T-cell (primary cell): ENCODE results near the gene DLEC1. TPM values are rescaled to one million over a fixed set of nuclear protein-coding genes. Genes with fewer than 3 reads are reported as not detected.
"Not testable (repeated sequence)": the region's sequence is repeated elsewhere in the genome, so short reads cannot be mapped to it uniquely, and the experiment has no call there.

ENCODE experiments used
- ATAC-seq, 4 experiments: fragments of 200-7000 bp in 3 of 4; fragments of 150-1000 bp in 1 of 4; cut with Tn5 transposase; replicated peaks in 1 of 4; 1 replicate in 3 of 4; 2 replicates in 1 of 4; pipeline ENCODE4 v1.10.0; 2021; ENCODE audit warnings: moderate library complexity in 3 of 4, mild to moderate bottlenecking in 2 of 4, moderate number of reproducible peaks in 1 of 4
- CTCF ChIA-PET, 2 donors: fragments of 300-600 bp; sonication (Branson Sonifier 250); formaldehyde crosslinking; loops; one replicate each; lab custom pipeline; 2022; ENCODE audit warnings: antibody characterized with exemption in 2 of 2; lab: Charles Lee
- POLR2A ChIA-PET, 2 donors: fragments of 300-600 bp; sonication (Branson Sonifier 250); formaldehyde crosslinking; loops; one replicate each; lab custom pipeline; 2022; ENCODE audit warnings: antibody characterized with exemption in 2 of 2; lab: Charles Lee
- DNase-seq, 35 experiments: peaks; one replicate each; pipeline versions ENCODE4 v3.0.0 to v3.0.0-alpha.2; 2013 to 2023
- H3K27ac ChIP-seq: one replicate; pipeline ENCODE4 v1.5.1; 2013; ENCODE audit warnings: low read length
- H3K27me3 ChIP-seq, 2 experiments: replicated peaks in 1 of 2; 1 replicate in 1 of 2; 2 replicates in 1 of 2; pipeline versions ENCODE4 v1.6.1 to v1.7.0; 2013; ENCODE audit warnings: low read length in 1 of 2, mixed read lengths in 1 of 2; ENCODE audit not compliant: control insufficient read depth in 2 of 2, insufficient read depth in 2 of 2; ENCODE audit errors: extremely low read depth in 1 of 2
- H3K36me3 ChIP-seq, 2 donors: 1 replicate in 1 of 2; 2 replicates in 1 of 2; pipeline versions ENCODE4 v1.6.1 to v1.7.0; 2013; ENCODE audit warnings: low read length in 1 of 2; ENCODE audit not compliant: control insufficient read depth in 2 of 2, insufficient read depth in 1 of 2; ENCODE audit errors: extremely low read depth in 1 of 2
- H3K4me1 ChIP-seq, 2 experiments: 1 replicate in 1 of 2; 2 replicates in 1 of 2; pipeline versions ENCODE4 v1.6.1 to v1.7.0; 2013; ENCODE audit warnings: low read length in 2 of 2, mixed read lengths in 1 of 2; ENCODE audit not compliant: insufficient read depth in 2 of 2, control insufficient read depth in 1 of 2; ENCODE audit errors: extremely low read depth in 1 of 2
- H3K4me3 ChIP-seq, 2 donors: 1 replicate in 1 of 2; 2 replicates in 1 of 2; pipeline versions ENCODE4 v1.5.1 to v1.7.0; 2013; ENCODE audit warnings: mild to moderate bottlenecking in 2 of 2, low read length in 1 of 2, moderate library complexity in 1 of 2; ENCODE audit not compliant: control insufficient read depth in 1 of 2; ENCODE audit errors: extremely low read depth in 1 of 2
- H3K9me3 ChIP-seq: 2 replicates; pipeline ENCODE4 v1.7.0; 2013
- H3K27ac Mint-ChIP-seq, 2 donors: one replicate each; pipeline ENCODE4 v1.8.0; 2020 to 2021; ENCODE audit warnings: mild to moderate bottlenecking in 2 of 2, mixed read lengths in 2 of 2
- H3K27me3 Mint-ChIP-seq, 2 donors: one replicate each; pipeline ENCODE4 v1.8.0; 2021 to 2022; ENCODE audit warnings: mixed read lengths in 2 of 2
- H3K36me3 Mint-ChIP-seq: one replicate; pipeline ENCODE4 v1.8.0; 2021; ENCODE audit warnings: mixed read lengths
- H3K4me1 Mint-ChIP-seq, 3 donors: one replicate each; pipeline ENCODE4 v1.8.0; 2020 to 2022; ENCODE audit warnings: mixed read lengths in 3 of 3, mild to moderate bottlenecking in 1 of 3
- H3K4me3 Mint-ChIP-seq, 3 donors: one replicate each; pipeline ENCODE4 v1.8.0; 2020 to 2022; ENCODE audit warnings: mild to moderate bottlenecking in 3 of 3, mixed read lengths in 3 of 3, moderate library complexity in 3 of 3
- H3K9me3 Mint-ChIP-seq, 3 donors: one replicate each; pipeline ENCODE4 v1.8.0; 2020 to 2022; ENCODE audit warnings: mixed read lengths in 3 of 3
- WGBS: methylation state at CpG from one replicate; pipeline ENCODE4 v1.1.5; 2013; ENCODE audit warnings: missing lambda C conversion rate; ENCODE audit not compliant: insufficient coverage; 5-methylcytosine and 5-hydroxymethylcytosine counted together
- total RNA-seq, 35 experiments: library from RNA in 6 of 35; stranded (reverse) in 6 of 35; fragments of 120-200 nt in 1 of 35; gene quantifications; one replicate each; pipeline versions ENCODE4 v1.2.1 to v1.2.4 and lab custom pipeline; 2013 to 2026

Gene DLEC1
- total RNA-seq, 5 donors from 2014 or later (not counting 1 experiment from before 2014, with no cell fraction given): 4.7 to 21.7 (median 17.8) TPM

- H3K27ac ChIP-seq: no peak overlapping the region
- no peak overlapping the region for H3K4me3 ChIP-seq
- H3K36me3 Mint-ChIP-seq: no peaks in the 10 kb centered on the region
- H3K4me3 Mint-ChIP-seq: peak overlapping the region; percentile 48 to 82 (median 67)
- ChIA-PET CTCF (no interaction called here), POLR2A (no interaction called here)
- H3K36me3 ChIP-seq: no peaks in the 10 kb centered on the region
- H3K9me3 ChIP-seq: no peaks in the 10 kb centered on the region
- DNase-seq: peak in 13 of 35 experiments; percentile 18 to 58 (median 31)
- peaks cover 29 to 39% (median 29%) of the 10 kb centered on the region in 3 donors for H3K4me1 Mint-ChIP-seq
- no peaks in the 10 kb centered on the region for H3K9me3 Mint-ChIP-seq
- peaks cover 0 to 33% of the 10 kb centered on the region in 2 experiments for H3K4me1 ChIP-seq
- H3K27me3 ChIP-seq: peaks cover 0 to 24% of the 10 kb centered on the region in 2 experiments
- peaks cover 6 to 11% of the 10 kb centered on the region in 2 donors for H3K27me3 Mint-ChIP-seq
- ATAC-seq: peak; percentile 70 to 91 (median 84)
- peak overlapping the region; percentile 84 to 94 for H3K27ac Mint-ChIP-seq
- WGBS: 61% methylated on average over 2 of the region's 9 CpGs
Observed at GRCh38 chr3:38031022-38031994, 7.7 kb upstream of the DLEC1 start.

DNA sequence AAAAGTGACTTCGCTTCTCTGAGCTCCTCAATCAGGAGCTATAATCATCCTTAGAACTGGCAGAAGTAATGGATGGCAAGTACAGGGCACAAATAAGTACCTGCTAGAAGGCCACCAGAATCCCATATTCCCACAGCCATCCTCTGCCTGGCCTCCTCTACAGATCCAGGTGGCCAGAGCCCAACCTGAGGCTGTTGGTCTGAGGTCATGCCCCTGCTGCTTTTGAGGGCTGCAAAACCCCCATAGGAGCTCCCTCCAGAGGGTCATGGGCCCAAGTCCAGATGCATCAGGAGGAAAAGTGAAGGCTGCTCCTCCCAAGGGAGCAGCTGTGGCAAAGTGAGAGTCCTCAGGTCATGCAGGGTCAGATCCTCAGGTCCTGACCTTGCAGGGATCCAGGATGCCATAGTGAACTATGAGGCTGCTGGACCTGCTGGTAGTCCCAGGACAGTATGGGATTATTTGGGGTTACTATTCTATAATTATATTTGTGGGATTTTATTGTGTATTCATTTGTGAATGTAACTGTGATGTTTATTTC, 6.6 kb upstream of the DLEC1 start:
- Histone ChIP-seq H3K27me3 (peaks cover 0 to 24% of the 10 kb centered on the region in 2 experiments), H3K4me1 (peaks cover 0 to 39% of the 10 kb centered on the region in 2 experiments), H3K36me3 (no peaks in the 10 kb centered on the region), H3K9me3 (no peaks in the 10 kb centered on the region), H3K4me3 (no peak overlapping the region), H3K27ac (no peak overlapping the region)
- H3K9me3 Mint-ChIP-seq: no peaks in the 10 kb centered on the region
- peaks cover 6 to 11% of the 10 kb centered on the region in 2 donors for H3K27me3 Mint-ChIP-seq
- no peak overlapping the region for H3K4me3 Mint-ChIP-seq
- DNase-seq (no peak), ATAC-seq (no peak)
- H3K4me1 Mint-ChIP-seq: peaks cover 29 to 47% (median 31%) of the 10 kb centered on the region in 3 donors
- WGBS: 100% methylated on average over 1 of the region's 1 CpG
- POLR2A ChIA-PET: no interaction called here
- no peak overlapping the region for H3K27ac Mint-ChIP-seq
- CTCF ChIA-PET: no interaction called here
- H3K36me3 Mint-ChIP-seq: no peaks in the 10 kb centered on the region

GRCh38 chr3:38033586-38033985, 5.4 kb upstream of the DLEC1 start:
- H3K36me3 ChIP-seq, H3K9me3 Mint-ChIP-seq, CTCF ChIA-PET, H3K27ac ChIP-seq, H3K4me3 Mint-ChIP-seq, H3K9me3 ChIP-seq, ATAC-seq, POLR2A ChIA-PET, DNase-seq, H3K4me3 ChIP-seq, H3K36me3 Mint-ChIP-seq: not testable (repeated sequence)
- H3K27ac Mint-ChIP-seq: peak overlapping the region in 1 of 2 donors; percentile 12
- H3K27me3 Mint-ChIP-seq: peaks cover 6 to 11% of the 10 kb centered on the region in 2 donors
- peaks cover 0 to 22% of the 10 kb centered on the region in 2 experiments for H3K27me3 ChIP-seq
- 94% methylated on average over 3 of the region's 7 CpGs for WGBS
- H3K4me1 Mint-ChIP-seq: peaks cover 31 to 47% (median 32%) of the 10 kb centered on the region in 3 donors
- peaks cover 4 to 49% of the 10 kb centered on the region in 2 experiments for H3K4me1 ChIP-seq

DNA sequence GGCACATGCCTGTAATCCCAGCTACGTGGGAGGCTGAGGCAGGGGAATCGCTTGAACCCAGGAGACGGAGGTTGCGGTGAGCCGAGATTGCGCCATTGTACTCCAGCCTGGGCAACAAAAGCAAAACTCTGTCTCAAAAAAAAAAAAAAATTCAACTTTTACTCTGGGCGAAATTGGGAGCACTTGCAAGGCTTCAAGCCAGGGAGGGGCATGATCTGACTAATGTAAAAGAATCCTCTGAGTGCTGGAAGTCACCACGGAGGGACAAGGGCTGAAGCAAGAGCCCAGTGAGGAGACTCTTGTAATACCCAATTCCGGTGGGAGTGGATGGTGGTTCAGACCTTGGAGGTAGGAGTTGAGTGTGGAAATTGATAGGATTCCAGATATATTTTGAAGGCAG, 4.7 kb upstream of the DLEC1 start:
- Histone ChIP-seq H3K4me1 (peaks cover 6 to 49% of the 10 kb centered on the region in 2 experiments), H3K27me3 (peaks cover 0 to 16% of the 10 kb centered on the region in 2 experiments)
- DNase-seq, H3K9me3 ChIP-seq, H3K36me3 Mint-ChIP-seq, ATAC-seq, POLR2A ChIA-PET, H3K36me3 ChIP-seq, H3K4me3 ChIP-seq, H3K9me3 Mint-ChIP-seq, H3K27ac ChIP-seq, H3K4me3 Mint-ChIP-seq: not testable (repeated sequence)
- 86% methylated on average over 5 of the region's 9 CpGs for WGBS
- Mint-ChIP-seq H3K4me1 (peaks cover 37 to 52% (median 37%) of the 10 kb centered on the region in 3 donors), H3K27me3 (peaks cover 6 to 11% of the 10 kb centered on the region in 2 donors), H3K27ac (peak overlapping the region in 1 of 2 donors; percentile 3)
- CTCF ChIA-PET: interaction anchor here in 1 of 2 donors (0.7 kb wide), 1 partner anchor 65 kb away, joined by 3 read pairs; no protein-coding TSS in a partner anchor

- no peak for ATAC-seq
- no peak for DNase-seq
- Mint-ChIP-seq H3K4me3 (no peak overlapping the region), H3K27ac (peak overlapping the region; percentile 65 to 97), H3K4me1 (peaks cover 37 to 54% (median 43%) of the 10 kb centered on the region in 3 donors), H3K36me3 (no peaks in the 10 kb centered on the region), H3K27me3 (peaks cover under 1 to 5% of the 10 kb centered on the region in 2 donors), H3K9me3 (peaks cover 0 to 7% (median 0%) of the 10 kb centered on the region in 3 donors)
- Histone ChIP-seq H3K4me3 (no peak overlapping the region), H3K4me1 (peaks cover 8 to 44% of the 10 kb centered on the region in 2 experiments), H3K9me3 (no peaks in the 10 kb centered on the region), H3K27ac (no peak overlapping the region), H3K27me3 (peaks cover 0 to 4% of the 10 kb centered on the region in 2 experiments), H3K36me3 (no peaks in the 10 kb centered on the region)
- POLR2A ChIA-PET: no interaction called here
- CTCF ChIA-PET: no interaction called here
- WGBS: 93% methylated on average over 3 of the region's 5 CpGs
Observed at GRCh38 chr3:38036286-38036685, 2.7 kb upstream of the DLEC1 start.

DNA sequence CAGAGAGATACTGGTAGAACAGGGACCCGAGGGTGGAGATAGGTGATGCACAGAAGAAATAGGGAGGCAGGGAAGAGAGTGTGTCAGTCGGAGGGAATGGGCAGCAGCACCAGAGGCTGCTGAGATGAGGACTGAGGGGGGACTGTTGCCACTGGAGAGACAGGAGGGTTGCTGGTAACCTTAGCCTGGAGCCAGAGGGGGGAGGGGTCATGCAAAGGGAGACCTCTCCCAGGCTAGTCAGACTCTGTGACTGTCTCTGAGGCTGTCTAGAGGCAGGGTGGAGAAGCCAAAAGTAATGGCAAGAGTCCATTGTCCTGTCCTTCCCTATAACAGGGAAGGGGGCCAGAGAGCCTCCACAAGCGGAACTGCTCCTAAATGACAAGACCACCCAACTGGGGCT, 2.1 kb upstream of the DLEC1 start:
- H3K9me3 ChIP-seq: no peaks in the 10 kb centered on the region
- H3K4me1 Mint-ChIP-seq: peaks cover 31 to 48% (median 37%) of the 10 kb centered on the region in 3 donors
- H3K27me3 Mint-ChIP-seq: peaks cover 0 to 3% of the 10 kb centered on the region in 2 donors
- DNase-seq: no peak
- H3K27ac Mint-ChIP-seq: peak overlapping the region; percentile 65 to 97
- H3K27me3 ChIP-seq: peaks cover 0 to 4% of the 10 kb centered on the region in 2 experiments
- POLR2A ChIA-PET: no interaction called here
- peaks cover 0 to 7% (median 0%) of the 10 kb centered on the region in 3 donors for H3K9me3 Mint-ChIP-seq
- H3K36me3 Mint-ChIP-seq: no peaks in the 10 kb centered on the region
- H3K4me3 Mint-ChIP-seq: no peak overlapping the region
- peak overlapping the region; percentile 97 for H3K27ac ChIP-seq
- no peak overlapping the region for H3K4me3 ChIP-seq
- WGBS: 86% methylated on average over 2 of the region's 3 CpGs
- peaks cover 8 to 38% of the 10 kb centered on the region in 2 experiments for H3K4me1 ChIP-seq
- H3K36me3 ChIP-seq: no peaks in the 10 kb centered on the region
- CTCF ChIA-PET: no interaction called here
- ATAC-seq: no peak
